Effector CD4-positive, alpha-beta T cell (primary cell): Measurements from ENCODE around the gene CALN1.
"Not testable (repeated sequence)": the region's sequence is repeated elsewhere in the genome, so short reads cannot be mapped to it uniquely, and the experiment has no call there.

Source experiments
- DNase-seq: peaks from one replicate; pipeline ENCODE4 v3.0.0-alpha.2; 2020

Gene CALN1

DNA sequence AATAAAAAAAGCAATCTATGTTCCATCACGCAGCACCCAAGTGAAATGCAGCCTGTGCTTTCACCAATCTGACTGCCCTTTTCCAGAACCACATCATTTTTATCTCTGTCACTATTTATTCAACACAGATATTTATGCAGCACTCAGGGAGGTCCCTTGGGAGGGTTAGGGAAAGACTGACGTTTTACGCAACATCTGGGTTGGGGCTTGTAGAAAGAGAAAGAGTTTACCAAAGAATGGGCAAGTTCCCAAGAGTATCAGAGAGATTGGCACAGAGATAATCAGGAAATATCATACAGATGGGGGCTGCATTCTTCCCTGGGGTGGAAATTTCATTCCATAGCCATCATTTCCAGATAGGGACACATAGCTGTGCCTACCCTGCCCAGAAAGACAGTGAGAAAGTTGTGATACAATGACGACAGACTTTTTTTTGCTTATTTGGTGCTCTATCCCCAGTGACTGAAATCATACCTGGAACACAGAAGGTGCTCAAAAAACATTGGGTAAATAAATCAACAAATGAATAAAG is 474.2 kb downstream of the CALN1 start:
- no peak for DNase-seq

DNA sequence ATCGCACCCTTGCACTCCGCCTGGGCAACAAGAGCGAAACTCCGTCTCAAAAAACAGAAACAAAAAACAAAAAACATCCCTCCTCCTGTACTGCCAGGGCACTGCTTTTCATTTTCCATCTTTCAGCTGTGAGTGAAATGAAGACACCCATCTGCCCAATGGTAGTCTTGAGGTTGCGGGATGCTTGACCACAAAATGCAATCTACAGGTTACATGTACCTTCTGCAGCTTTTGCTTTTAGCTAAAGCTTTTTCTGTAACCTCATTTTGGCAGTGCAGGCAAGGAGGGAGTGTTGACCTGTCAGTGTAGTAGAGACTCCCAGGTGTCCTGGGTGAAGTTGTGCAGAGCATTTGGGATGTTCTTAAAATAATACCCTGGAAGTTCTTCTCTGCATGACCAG is 476.5 kb downstream of the CALN1 start:
- DNase-seq, result no peak

DNA sequence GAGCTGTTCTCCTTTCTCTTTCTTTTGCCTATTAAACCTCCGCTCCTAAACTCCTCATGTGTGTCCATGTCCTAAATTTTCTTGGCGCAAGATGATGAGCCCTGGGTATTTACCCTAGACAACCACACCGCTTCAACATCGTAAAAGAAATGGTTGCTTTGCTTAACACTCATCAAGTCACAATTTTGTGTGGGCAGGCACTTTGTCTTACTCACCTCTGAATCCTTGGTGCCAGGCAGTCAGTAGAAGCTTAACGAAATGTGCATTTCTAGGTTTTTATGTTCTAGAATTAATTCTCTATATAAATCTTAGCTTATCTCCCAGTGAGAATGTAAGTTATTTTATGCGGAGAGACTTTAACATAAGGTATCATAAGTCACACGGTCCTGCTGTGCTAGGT is 478.7 kb downstream of the CALN1 start:
- no peak for DNase-seq

DNA sequence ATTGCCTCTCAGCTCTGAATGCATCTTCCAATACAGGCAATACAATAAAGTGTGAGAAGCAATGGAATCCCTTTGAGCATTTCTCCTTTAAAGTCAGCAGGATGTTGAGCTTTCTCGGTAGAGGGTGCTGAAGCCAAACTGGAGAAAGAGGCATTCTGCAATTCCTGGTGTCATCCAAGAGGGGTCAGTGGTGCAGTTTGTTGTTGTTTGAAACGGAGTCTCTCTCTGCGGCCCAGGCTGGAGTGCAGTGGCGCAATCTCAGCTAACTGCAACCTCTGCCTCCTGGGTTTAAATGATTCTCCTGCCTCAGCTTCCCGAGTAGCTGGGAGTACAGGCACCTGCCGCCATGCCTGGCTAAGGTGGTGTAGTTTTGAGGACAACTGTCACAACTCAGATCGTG is 486.5 kb downstream of the CALN1 start:
- no peak for DNase-seq

DNA sequence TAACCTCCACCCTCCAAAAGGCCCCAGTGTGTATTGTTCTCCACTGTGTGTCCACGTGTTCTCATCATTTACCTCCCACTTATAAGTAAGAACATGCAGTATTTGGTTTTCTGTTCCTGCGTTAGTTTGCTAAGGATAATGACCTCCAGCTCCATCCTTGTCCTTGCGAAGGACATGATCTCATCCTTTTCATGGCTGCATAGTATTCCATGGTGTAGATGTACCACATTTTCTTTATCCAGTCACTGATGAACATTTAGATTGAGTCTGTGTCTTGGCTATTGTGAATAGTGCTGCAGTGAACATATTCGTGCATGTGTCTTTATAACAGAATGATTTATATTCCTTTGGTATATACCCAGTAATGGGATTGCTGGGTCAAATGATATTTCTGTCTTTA is 497.9 kb downstream of the CALN1 start:
- DNase-seq, result not testable (repeated sequence)

DNA sequence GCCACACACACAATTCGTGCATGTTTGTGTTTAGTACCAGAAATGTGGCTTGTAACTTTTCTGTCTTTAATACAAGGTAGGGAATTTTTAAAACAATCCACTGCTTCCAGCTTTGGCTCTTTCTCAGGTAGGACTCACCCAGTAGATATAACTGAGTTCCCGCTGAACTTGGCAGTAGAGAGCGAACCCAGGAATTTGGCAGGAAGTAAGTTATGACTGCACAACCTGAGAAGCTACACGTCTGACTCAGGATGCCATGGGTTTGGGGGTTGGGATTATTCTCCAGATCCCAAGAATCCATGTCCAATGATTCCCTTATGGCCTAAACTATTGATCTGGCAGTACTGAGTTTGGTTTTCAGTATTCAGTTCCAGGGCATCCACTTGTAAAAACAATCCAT is 499.7 kb downstream of the CALN1 start:
- DNase-seq, result no peak

DNA sequence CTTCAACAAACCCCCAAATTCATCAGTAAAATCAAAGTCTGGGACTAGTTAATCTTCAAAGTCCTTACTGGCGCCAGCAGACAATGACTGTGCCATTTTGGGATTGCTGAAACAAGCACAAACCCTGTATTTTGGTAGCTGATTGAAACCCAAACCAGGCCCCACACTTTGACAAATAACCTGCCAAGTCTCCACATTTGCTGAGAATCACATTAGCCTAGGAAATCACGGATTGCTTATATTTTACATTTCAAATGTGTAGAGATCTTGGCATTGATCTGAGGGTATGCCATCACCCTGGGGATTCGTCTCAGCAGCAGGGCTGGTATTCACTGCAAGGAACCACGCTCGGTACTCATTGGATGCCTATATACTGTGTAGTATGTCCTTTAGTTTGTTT is 501.1 kb downstream of the CALN1 start:
- DNase-seq, result no peak

DNA sequence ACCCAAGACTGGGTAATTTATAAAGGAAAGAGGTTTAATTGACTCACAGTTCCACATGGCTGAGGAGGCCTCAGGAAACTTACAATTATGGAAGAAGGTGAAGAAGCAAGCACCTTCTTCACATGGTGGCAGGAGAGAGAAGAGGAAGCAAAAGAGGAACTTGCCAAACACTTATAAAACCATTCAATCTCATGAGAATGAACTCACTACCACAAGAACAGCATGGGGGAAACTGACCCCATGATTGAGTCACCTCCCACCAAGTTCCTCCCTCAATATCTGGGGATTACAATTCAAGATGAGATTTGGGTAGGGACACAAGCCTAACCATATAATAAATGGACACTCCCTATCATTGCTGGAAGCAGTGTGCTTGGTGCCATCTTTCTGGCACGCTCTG is 506.3 kb downstream of the CALN1 start:
- no peak for DNase-seq

DNA sequence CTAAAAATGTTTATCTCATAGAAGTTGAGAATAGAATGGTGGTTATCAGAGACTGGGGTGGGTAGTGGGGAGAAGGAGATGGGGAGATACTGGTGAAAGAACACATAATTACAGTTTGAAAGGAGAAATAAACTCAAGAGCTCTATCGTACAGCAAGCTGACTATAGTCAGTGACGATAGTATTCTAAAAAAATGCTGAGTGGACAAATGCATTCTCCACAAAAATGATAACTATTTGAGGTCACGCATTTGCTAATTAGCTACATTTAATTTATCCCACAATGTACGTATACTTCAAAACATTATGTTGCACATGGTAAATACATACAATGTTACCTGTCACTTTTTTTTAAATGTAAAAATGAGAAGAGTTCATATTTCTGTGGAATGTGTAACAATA is 507.7 kb downstream of the CALN1 start:
- DNase-seq, result no peak

DNA sequence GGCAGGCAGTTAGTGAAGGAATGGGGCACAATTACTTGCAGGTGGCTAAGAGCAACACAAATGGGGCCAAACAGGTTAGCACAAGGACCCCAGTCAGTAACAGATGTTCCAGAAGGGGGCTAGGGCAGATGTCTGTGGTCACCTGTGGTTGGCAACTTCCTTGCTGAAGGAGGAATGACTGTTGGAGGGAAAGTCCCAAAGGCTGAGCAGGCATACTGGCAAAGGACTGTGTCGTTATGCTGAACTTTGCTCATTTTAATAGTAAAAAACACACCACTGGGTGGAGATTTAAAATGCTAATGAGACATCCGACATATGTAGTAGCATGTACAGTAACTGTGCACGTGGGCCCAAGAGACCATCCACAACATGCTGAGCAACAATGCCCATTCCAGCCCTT is 511.6 kb downstream of the CALN1 start:
- DNase-seq, result no peak

DNA sequence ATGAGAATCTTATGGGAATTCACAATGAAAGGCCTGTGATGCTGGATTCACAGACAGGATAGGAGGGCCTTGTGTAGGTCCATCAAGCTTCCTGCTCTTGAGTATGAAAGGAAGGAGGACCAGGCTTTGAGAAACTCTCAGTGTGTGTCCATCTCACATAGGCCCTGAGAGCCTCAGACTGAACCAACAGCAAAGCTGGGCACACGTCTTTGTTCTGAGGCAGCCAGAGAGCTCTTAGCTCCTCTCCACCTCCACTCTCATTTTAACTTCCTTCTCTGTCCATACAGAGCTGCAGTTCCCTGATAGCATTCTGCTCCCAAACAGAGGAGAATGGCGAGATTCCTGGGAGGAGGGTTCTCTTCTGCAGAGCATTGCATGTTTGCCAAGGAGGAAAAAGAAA is 515.6 kb downstream of the CALN1 start:
- no peak for DNase-seq

DNA sequence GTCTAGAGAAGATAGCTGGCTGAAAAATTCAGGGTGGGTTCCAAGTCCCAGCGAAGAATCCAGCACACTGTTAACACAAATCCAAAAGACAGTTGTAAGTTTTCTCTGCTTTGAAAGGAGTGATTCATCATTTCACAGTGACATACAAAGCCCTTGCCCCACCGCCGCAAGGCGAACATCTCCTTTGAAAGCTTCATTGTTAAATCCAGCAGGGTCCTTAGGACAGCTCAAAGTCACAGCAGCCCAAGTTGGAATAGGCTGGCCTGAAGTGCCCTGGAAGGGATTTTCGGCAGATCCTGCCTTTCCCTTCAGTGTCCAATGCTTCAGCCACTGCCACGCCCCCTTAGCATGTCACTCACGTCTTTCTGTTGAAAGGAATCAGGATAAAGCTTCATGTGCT is 526.1 kb downstream of the CALN1 start:
- no peak for DNase-seq

DNA sequence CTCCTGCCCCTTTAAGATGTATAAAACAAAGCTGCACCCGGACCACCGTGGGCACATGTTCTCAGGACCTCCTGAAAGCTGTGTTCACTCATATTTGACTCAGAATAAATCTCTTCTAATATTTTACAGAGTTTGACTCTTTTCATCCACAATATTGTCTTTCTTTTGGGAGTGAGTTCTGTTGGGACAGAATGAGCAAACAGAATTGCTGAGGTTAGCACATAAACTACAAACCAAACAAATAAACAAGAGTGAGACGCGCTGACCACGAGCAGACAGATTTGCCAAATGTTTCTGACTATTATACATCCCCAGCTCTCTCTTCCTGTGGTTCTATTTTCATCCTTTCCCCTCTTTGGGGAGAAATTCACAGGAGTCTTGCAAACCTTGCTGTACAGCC is 526.7 kb downstream of the CALN1 start:
- DNase-seq, result no peak

DNA sequence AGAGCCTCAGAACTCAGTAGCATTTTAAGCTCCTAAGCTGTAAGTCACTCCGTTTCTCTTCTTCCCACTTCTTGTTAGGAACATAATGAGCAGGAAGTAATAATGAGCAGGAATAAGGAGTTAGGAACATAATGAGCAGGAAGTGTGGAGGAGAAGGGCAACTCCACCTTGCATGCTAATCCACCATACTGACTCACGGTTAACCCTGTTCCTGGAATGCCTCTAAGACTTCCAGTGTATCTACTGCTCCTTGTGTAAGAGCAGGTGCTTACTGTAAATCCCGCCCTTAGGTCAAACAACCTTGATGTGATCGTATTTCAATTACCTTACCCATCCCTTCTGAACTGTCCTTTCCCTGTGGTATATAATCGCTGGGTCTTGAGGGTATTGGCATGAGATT is 528.7 kb downstream of the CALN1 start:
- no peak for DNase-seq

DNA sequence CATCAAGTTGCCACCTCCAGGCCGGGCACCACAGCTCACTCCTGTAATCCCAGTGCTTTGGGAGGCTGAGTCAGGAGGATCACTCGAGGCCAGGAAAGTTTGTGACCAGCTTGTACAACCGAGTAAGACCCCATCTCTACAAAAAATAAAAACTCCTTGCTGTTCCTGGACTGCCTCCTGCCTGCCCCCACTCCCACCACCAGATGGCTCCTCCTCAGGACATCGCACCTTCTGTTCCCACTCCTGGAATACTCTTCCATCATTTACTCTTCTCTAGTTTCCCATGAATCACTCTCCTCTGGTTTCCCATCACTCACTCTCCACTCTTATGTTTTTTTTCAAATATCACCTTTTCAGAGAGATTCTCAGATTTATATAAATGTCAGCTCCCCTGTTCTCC is 540.7 kb downstream of the CALN1 start:
- no peak for DNase-seq

DNA sequence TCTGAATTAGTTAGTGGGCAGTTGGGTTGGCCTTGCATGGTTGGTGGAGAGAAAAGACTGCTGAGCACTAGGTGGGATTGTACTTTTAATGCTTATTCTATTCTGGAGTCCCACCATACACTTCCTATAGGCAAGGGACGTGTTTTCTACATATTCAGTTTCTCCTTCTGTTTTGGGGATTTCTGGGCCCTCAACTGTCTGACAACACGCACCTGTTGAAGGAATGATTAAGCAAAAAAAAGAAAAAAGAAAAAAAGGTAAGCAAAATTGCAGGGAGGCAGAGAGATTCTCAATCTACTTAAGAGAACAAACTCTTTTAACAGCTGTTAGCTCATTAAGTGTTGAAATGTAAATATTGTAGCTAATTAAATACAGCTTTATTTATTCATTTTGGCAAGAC is 541.3 kb downstream of the CALN1 start:
- no peak for DNase-seq

DNA sequence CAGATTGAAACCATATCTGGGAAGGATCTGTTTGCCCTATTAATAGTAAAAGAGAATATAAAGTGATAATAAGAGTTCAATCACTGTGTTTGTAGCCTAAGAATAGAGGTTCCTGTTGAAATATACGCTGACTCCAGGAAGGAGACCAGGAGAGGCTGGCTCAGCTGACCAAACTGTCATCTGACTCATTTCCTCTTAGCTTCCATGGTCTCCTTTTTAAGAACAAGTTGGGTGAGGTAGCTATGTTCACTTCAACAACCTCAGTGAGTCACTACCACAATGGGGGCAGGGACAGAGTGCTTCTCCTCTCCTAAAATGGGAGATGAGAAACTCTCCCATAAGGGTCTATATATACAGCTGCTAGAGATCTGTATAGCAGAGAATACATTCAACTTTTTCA is 543.3 kb downstream of the CALN1 start:
- DNase-seq, result no peak

DNA sequence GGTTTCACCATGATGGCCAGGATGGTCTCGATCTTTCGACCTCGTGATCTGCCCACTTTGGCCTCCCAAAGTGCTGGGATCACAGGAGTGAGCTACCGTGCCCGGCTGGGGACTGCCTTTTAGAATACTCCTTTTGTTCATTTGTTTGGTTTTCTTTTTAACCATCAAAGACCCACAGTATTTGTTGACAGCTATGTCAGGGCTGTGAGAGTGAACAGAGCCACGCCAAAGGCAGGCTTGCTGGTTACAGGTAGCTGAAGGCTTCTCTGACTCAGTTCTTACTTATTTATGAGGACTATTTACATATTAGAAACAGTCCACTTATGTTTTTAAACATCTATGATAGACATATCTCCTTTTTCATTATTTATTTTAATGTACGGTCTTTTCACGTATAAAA is 544.5 kb downstream of the CALN1 start:
- DNase-seq, result no peak

DNA sequence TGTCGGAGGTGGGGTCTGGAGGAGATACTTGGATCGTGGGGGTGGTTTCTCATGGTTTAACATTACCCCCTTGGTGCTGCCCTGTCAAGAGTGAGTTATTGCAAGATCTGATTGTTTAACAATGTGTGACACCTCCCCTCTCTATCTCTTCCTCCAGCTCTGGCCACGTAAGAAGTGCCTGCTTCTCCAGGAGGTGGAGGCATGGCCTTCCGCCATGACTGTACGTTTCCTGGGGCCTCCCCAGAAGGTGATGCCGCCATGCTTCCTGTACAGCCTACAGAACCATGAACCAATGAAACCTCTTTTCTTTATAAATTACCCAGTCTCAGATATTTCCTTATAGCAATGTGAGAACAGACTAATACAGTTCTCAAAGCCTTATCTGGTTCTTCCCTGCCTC is 547.0 kb downstream of the CALN1 start:
- DNase-seq, result no peak

DNA sequence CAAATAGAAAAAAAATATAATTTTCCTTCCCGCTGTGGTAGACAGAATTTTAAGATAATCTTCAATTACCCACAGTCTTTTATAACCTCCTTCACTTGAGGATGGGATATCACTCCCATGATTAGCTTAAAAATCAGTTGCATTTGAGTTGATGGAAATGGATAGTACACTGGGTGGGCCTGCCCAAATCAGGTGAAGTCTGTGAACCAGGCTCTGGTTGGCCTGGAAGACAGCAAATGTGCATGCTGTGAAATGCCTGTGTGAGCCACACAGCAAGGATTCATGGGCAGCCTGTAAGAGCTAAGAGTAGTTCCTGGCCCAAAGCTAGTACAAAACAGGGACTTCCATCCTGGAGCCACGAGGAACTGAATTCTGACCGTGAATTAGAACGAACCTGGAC is 548.0 kb downstream of the CALN1 start:
- DNase-seq, result no peak

DNA sequence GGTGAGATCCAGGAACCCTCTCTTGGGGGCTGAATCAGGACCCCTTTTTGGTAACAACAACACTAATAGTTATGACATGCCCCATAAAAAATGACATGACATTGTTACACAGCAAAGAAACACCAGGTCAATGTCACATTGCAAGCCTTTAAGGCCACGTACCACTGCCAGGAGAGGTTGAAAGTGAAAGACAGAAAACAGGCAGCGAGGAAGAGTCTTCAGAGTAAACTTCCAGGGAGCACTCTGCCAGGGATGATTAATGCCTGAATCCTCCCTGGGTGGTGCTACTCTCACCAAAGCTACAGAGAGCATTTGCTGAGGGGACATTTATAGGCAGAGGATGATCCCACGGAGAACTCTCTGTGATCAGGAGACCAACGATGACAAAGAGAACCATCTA is 551.6 kb downstream of the CALN1 start:
- no peak for DNase-seq

DNA sequence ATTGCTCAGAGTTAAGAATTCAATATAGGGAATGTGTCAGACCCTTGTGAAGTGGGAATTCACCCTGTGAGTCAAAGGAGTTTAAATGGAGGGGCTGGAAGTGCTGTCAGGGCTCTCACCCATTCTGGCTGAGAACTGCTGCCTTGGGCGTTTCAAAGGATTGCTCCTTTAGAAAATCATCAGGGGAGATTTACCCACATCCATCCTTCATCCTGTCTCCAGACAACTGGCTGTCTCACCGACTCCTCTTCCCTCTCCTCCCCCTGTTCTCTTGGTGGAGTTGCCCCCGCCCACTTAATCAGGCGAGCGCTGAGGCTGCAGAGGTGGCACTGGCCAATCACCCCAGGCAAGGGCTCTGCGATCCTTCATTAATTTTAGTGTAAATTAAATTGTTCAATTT is 554.8 kb downstream of the CALN1 start:
- no peak for DNase-seq

DNA sequence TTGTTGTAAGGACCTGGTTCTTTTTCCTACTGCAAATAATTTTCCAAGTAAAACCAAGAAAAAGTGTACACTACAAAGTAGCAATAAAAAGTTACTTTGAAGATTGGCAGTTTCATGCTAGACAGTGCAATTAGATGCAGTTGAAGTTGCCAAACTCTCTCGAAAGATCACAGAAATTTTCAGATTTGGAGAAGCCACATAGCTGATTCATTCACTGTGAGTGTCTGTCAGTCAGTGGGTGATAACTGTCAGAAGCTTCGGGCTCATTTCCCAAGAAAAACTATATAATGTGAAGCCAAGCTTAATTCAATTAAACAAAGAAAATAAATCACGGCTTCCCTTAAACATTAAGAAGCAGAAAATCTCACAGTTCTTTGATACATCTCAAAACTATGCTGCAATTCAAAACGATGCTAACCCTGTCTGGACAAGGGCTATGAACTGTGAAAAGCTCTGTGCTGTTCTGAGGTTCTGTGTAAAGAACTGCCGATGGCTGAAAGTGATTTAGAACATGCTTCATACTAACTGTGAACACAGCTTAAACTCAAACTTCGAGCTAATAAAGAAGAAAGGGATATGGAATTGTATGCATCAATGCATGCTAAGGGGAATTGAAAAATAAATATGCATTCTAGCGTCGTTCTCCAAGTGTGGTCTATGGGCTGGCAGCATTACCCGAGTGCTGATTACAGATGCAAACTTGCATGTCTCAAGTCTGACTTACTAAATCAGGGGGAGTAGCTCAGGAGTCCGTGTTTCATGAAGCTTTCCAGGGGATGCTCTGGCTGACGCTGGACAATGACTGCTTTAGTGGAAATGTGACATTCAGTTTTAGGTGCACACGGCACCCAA is 557.4 kb downstream of the CALN1 start:
- DNase-seq, result no peak

DNA sequence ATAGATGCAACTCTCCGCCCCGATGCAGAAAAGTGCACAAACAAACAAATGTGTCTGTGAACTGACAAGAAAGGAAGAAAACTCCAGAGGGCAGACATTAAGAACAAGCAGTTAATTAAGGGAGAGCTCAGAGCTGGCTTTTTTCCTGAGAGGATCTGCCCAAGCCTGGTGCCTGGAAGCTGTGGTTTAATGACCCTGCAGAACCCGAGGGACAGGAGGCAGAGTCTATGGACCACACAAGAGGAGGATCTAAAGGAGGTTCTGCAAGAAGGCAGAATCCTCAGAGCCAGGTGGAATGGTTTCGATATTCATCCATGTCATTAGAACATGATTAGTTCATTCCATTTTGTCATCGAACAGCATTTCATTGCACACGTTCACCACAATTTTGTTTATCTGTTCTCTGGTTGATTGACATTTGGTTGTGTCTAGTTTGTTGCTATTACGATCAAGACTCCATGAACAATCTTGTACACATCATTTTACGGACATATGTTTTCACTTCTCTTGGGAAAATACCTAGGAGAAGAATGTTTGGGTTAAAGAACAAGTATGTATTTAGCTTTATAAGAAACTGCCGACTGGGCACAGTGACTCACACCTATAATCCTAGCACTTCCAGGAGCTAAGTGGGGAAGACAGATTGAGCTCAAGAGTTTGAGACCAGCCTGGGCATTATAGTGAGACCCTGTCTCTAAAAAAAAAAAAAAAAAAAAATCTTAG is 560.2 kb downstream of the CALN1 start:
- DNase-seq, result no peak
